Ascending aorta (tissue), 2 donors: Measurements from ENCODE around the gene TSSC4. TPM values are rescaled to one million over a fixed set of nuclear protein-coding genes. Genes with fewer than 3 reads are reported as not detected.
A peak's percentile ranks its signal among the peaks of the same experiment; 100 is the strongest.

ENCODE experiments used
- DNase-seq, 2 donors: peaks; one replicate each; pipeline ENCODE4 v3.0.0-alpha.2; 2019; ENCODE audit warnings: low spot score in 2 of 2
- H3K27ac ChIP-seq, 2 donors: fragments of 200-600 bp; sonication (generic); one replicate each; pipeline ENCODE4 v1.5.1; 2016 to 2017; ENCODE audit warnings: mild to moderate bottlenecking in 1 of 2
- H3K27me3 ChIP-seq: fragments of 200-600 bp; sonication (generic); one replicate; pipeline ENCODE4 v1.5.1; 2017
- H3K36me3 ChIP-seq, 2 donors: fragments of 200-600 bp; sonication (generic); one replicate each; pipeline ENCODE4 v1.5.1; 2016
- H3K4me1 ChIP-seq, 2 donors: fragments of 200-600 bp; sonication (generic); one replicate each; pipeline ENCODE4 v1.5.1; 2016 to 2017; ENCODE audit warnings: mild to moderate bottlenecking in 1 of 2
- H3K4me3 ChIP-seq, 2 donors: fragments of 200-600 bp; sonication (generic); one replicate each; pipeline ENCODE4 v1.5.1; 2016 to 2017; ENCODE audit warnings: mild to moderate bottlenecking in 1 of 2
- H3K9me3 ChIP-seq, 2 donors: fragments of 200-600 bp; sonication (generic); one replicate each; pipeline ENCODE4 v1.5.1; 2016
- intact Hi-C: fragments of 100-400 bp; cut with DNase I; formaldehyde crosslinking; loops from one replicate; pipeline ENCODE4 v1.15.1; 2023
- total RNA-seq: library from RNA; depleted of rRNA; stranded (reverse); fragments of >200 nt; gene quantifications from one replicate; pipeline ENCODE4 v1.1.0, GENCODE V29; 2016
- TF ChIP-seq, protein P1 (sequence below), 3 experiments: fragments of 200-600 bp in 2 of 3; fragments of 450-650 bp in 1 of 3; sonication (generic) in 2 of 3; IDR thresholded peaks; one replicate each; pipeline ENCODE4 v1.5.1; 2016 to 2019; ENCODE audit warnings: antibody characterized with exemption in 3 of 3, mild to moderate bottlenecking in 1 of 3, moderate library complexity in 1 of 3

Gene TSSC4
- total RNA-seq, 1 donor from 2014 or later, result 183 TPM

DNA sequence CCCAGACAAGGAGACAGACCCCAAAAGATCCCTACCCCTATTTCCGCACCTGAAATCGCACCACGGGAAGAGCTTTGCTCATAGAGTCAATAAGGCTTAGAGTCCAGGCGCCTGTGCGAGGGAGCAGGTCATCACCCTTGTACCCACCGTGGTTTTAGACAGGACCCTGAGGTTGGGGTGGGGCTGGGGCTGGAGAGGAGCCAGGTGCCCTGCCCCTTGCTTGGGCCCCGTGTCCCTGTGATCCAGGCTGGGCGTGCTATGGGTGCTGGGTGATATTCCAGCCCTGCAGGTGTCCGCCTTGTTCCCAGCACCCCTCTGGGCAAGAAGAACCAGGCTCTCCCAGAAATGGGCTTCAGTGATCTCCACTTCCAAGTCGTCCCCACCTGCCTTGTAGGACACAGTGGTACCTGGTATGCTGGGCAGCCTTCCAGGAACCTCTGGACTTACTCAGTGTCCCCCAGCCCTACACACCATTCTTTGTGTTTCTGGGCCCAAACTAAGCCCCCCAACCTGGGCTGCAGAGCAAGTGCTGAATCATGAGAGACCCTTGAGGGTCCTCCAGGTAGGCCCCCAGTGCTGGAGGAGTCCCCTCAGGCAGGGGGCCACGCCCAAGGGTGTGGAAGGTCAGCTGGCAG is 18.9 kb upstream of the TSSC4 start:
- no peak for DNase-seq
- TF ChIP-seq, protein P1, sequence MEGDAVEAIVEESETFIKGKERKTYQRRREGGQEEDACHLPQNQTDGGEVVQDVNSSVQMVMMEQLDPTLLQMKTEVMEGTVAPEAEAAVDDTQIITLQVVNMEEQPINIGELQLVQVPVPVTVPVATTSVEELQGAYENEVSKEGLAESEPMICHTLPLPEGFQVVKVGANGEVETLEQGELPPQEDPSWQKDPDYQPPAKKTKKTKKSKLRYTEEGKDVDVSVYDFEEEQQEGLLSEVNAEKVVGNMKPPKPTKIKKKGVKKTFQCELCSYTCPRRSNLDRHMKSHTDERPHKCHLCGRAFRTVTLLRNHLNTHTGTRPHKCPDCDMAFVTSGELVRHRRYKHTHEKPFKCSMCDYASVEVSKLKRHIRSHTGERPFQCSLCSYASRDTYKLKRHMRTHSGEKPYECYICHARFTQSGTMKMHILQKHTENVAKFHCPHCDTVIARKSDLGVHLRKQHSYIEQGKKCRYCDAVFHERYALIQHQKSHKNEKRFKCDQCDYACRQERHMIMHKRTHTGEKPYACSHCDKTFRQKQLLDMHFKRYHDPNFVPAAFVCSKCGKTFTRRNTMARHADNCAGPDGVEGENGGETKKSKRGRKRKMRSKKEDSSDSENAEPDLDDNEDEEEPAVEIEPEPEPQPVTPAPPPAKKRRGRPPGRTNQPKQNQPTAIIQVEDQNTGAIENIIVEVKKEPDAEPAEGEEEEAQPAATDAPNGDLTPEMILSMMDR (IDR thresholded peaks at IDR 0.05), result no peak
- Histone ChIP-seq H3K9me3 (no peaks in the 10 kb centered on the region), H3K27ac (peak overlapping the region; percentile 97 to 99), H3K27me3 (no peaks in the 10 kb centered on the region), H3K4me3 (no peak overlapping the region), H3K36me3 (peaks cover 6 to 9% of the 10 kb centered on the region in 2 donors), H3K4me1 (peaks cover 27 to 63% of the 10 kb centered on the region in 2 donors)
- intact Hi-C loops, result no loop called here

DNA sequence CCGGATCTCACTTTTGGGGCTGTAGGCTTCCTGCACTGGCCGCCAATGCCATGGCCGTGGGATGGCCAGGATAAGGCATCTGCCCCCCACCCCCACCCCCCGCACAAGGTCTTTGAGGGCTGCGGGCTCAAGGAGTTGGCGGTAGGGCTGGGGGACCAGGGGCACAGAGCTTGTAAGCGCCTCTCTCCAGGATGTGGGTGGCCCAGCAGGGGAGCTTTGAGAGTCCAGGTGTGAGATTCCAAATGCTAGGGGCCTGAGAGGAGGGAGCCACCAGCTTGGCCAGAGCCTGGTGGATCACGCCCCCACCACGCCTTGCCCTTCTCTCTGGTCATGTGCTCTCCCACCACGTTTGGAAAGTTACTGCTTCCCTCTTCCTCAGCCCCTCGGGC is 18.4 kb upstream of the TSSC4 start:
- Histone ChIP-seq H3K27me3 (no peaks in the 10 kb centered on the region), H3K36me3 (peaks cover 6 to 9% of the 10 kb centered on the region in 2 donors), H3K9me3 (no peaks in the 10 kb centered on the region), H3K4me1 (peaks cover 25 to 65% of the 10 kb centered on the region in 2 donors), H3K4me3 (no peak overlapping the region), H3K27ac (peak overlapping the region; percentile 97 to 99)
- TF ChIP-seq, protein P1 (IDR thresholded peaks at IDR 0.05), result no peak
- intact Hi-C loops, result no loop called here
- no peak for DNase-seq

DNA sequence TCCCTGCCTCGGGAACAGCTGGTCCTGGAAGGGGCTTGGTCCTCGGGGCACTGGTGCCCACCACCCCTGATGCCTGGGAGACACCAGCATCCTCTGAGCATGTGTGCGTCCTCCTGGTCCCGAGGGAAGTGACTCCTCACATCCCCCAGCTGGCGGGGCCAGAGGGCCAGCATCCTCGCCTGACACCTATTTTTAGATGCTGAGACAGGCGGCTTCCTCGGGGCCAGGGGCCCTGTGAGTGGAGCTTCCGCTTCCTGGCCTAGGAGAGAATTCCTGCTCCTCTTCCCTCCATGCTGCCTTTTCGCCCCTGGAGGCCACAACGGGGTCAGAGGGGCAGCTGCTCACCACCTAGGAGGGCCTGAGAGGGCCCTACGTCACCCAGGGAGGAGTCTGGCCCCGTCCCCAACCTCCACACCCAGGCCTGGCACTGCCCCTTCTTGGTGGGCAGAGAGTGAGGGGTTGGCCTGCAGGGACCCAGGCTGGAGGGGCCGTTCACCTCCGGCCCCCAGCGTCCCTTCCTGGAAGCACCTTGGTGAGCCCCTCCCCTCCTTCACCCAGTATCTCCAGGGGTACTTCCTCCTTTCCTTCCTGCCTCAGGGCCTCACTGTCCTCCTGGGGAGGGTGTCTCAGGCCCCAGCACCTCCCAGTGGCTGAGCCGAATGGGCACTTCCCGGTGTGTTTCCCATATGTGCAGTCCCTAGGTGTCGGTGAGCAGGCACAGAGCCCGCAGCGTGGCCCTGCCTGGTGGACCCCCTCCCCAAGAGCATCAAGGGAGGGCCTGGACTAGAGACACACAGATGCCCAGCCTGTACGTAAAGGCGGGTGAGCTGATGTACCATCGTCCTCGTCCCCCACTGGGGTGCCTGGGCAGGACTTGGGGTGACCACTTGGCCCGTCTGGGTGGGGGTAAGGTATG is 17.4 kb upstream of the TSSC4 start:
- peak overlapping the region; percentile 25 to 28 for H3K4me3 ChIP-seq
- peak in 1 of 2 donors; percentile 86 for DNase-seq

DNA sequence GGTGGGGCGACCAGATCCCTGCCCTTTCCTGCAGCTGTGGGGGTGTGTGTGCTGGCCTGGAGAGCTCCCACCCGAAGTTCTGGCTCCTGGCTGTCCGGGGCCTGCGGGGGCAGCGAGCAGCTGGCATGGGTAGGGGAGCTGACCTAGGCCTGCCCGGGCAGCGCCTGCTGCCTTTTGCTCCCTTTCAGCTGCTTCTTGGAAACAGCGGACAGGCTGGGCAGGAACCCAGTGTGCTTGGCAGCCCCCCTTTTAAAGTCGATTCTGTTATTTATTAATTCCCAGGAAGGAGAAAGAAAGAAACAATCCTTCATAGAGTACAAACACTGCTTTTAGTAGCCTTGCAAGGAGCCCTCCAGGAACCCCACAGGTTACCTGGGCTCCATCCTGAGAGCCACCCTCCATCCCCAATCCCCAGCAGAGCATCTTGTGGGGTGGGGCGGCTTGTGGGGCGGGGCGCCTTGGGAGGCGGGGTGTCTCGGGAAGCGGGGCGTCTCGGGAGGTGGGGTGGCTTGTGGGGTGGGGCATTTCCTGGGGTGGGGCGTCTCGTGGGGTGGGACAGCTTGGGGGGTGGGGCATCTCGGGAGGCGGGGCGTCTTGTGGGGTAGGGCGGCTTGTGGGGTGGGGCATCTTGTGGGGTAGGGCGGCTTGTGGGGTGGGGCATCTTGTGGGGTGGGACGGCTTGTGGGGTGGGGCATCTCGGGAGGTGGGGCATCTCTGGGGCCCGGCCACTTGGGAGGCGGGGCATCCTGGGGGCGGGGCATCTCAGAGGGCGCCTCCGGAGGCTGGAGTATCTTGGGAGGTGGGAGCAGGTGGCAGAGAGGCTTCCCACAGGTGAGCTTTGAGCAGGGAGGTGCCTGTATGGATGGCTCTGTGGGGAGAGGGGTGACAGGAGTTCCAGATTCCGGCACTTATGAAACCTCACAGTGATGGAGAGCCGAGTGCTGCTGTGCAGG is 16.4 kb upstream of the TSSC4 start:
- Histone ChIP-seq H3K9me3 (no peaks in the 10 kb centered on the region), H3K36me3 (peaks cover 6 to 9% of the 10 kb centered on the region in 2 donors), H3K4me1 (peaks cover 29 to 78% of the 10 kb centered on the region in 2 donors), H3K27ac (peak overlapping the region; percentile 97 to 99), H3K4me3 (peak overlapping the region in 1 of 2 donors; percentile 28), H3K27me3 (no peaks in the 10 kb centered on the region)
- TF ChIP-seq, protein P1 (IDR thresholded peaks at IDR 0.05), result no peak
- intact Hi-C loops, result no loop called here
- DNase-seq, result no peak

More for the DNA sequence above, 17.4 kb upstream of the TSSC4 start:
- Histone ChIP-seq H3K9me3 (no peaks in the 10 kb centered on the region), H3K36me3 (peaks cover 6 to 9% of the 10 kb centered on the region in 2 donors), H3K4me1 (peaks cover 29 to 75% of the 10 kb centered on the region in 2 donors), H3K27ac (peak overlapping the region; percentile 97 to 99), H3K27me3 (no peaks in the 10 kb centered on the region)
- TF ChIP-seq, protein P1 (IDR thresholded peaks at IDR 0.05), result peak in 1 of 3 experiments; percentile 9
- intact Hi-C loops, result no loop called here
